Epithelial cell of esophagus (primary cell): ENCODE results near the gene ZFR2.

Source experiments
- DNase-seq: peaks from one replicate; pipeline ENCODE4 v3.0.0; 2010; ENCODE audit warnings: low read depth
- H3K4me3 ChIP-seq: 2 replicates; pipeline ENCODE4 v1.5.1; 2011; ENCODE audit warnings: mild to moderate bottlenecking, low read length, control low read depth
- TF ChIP-seq, protein P1 (sequence below): IDR thresholded peaks from 2 replicates; pipeline ENCODE4 v1.5.1; 2011; ENCODE audit warnings: low read depth, mild to moderate bottlenecking, low read length, control low read depth, inconsistent platforms; ENCODE audit not compliant: insufficient read depth; ENCODE audit errors: missing control alignments

ZFR2 gene

DNA sequence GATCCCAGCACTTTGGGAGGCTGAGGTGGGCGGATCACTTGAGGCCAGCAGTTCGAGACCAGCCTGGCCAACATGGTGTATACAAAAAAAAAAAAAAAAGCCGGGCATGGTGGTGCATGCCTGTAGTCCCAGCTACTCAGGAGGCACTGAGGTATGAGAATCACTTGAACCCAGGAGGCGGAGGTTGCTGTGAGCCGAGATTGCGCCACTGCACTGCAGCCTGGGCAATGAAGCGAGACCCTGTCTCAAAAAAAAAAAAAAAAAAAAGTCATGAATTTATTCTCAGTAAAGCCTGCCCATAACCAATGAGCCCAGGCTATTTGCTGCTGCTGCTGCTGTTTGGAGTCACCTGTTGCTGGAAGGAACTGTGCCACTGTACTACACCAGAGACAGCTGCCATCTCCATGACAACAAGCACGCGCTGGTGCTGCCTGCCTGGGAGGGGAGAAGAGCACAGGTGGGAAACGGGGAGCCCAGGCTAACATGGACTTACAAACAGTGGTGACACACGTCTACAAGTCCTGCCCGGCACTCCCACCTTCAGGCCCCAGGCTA lies 11.3 kb downstream of the ZFR2 start:
- no peak overlapping the region for H3K4me3 ChIP-seq
- TF ChIP-seq, protein P1, sequence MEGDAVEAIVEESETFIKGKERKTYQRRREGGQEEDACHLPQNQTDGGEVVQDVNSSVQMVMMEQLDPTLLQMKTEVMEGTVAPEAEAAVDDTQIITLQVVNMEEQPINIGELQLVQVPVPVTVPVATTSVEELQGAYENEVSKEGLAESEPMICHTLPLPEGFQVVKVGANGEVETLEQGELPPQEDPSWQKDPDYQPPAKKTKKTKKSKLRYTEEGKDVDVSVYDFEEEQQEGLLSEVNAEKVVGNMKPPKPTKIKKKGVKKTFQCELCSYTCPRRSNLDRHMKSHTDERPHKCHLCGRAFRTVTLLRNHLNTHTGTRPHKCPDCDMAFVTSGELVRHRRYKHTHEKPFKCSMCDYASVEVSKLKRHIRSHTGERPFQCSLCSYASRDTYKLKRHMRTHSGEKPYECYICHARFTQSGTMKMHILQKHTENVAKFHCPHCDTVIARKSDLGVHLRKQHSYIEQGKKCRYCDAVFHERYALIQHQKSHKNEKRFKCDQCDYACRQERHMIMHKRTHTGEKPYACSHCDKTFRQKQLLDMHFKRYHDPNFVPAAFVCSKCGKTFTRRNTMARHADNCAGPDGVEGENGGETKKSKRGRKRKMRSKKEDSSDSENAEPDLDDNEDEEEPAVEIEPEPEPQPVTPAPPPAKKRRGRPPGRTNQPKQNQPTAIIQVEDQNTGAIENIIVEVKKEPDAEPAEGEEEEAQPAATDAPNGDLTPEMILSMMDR: no peak
- no peak for DNase-seq

DNA sequence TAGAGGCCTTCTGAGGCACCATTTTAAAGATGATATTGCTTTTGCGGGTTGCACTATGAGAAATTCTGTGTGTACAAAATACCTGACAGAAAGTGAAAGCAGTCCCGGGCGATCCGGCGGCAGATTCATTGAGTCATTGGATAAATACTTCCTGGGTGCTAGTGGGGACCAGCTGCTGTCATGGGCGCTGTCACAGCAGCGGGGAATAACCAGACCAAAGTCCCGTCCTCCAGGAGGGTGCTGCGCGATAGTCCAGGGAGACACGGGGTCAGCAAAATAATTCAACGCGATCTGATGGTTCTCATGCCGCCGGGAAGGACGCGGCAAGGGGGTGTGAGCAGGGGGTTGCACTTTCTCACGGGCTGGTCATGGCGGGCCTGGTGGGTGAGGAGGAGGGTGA lies 13.5 kb downstream of the ZFR2 start:
- no peak for DNase-seq
- TF ChIP-seq, protein P1: no peak
- no peak overlapping the region for H3K4me3 ChIP-seq

DNA sequence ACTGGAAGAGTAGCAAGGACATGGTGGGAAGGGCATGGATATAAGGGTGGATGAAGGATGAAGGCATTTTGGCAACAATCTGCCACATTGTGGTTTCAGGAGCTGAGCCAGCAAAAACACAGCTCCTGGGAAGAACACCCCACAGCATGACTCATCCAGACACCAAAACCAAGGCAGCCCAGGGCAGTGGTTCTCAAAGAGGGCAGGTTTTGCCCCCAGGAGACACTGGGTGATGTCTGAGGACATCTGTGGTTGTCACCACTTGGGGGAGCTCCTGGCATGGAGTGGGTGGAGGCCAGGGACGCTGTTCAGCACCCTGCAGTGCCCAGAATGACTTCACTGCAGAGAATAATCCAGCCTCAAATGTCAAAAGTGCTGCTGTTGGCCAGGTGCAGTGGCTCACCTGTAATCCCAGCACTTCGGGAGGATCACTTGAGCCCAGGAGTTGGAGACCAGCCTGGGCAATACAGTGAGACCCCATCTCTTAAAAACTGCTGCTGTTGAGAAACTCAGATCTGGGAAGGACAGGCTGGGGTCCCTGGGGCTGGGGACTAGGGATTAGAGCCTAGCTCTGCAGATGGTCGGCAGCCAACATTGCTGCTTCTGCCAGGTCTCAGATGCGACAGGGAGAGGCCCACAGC lies 16.1 kb downstream of the ZFR2 start:
- TF ChIP-seq, protein P1: peak; percentile 11
- H3K4me3 ChIP-seq: no peak overlapping the region
- peak; percentile 53 for DNase-seq

DNA sequence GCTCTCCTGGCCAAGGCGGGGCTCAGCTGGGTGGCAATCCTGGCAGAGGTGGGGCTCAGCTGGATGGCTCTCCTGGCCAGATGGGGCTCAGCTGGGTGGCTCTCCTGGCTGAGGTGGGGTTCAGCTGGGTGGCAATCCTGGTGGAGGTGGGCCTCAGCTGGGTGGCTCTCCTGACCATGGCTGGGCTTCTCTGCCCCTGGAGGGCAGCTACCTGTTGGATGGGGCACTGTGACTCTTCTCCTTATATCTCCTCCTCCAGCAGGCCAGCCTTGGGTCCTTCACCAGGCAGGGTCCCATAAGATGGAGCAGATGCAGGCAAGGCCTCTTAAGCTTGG lies 16.7 kb downstream of the ZFR2 start:
- no peak for DNase-seq
- no peak overlapping the region for H3K4me3 ChIP-seq
- TF ChIP-seq, protein P1: no peak

DNA sequence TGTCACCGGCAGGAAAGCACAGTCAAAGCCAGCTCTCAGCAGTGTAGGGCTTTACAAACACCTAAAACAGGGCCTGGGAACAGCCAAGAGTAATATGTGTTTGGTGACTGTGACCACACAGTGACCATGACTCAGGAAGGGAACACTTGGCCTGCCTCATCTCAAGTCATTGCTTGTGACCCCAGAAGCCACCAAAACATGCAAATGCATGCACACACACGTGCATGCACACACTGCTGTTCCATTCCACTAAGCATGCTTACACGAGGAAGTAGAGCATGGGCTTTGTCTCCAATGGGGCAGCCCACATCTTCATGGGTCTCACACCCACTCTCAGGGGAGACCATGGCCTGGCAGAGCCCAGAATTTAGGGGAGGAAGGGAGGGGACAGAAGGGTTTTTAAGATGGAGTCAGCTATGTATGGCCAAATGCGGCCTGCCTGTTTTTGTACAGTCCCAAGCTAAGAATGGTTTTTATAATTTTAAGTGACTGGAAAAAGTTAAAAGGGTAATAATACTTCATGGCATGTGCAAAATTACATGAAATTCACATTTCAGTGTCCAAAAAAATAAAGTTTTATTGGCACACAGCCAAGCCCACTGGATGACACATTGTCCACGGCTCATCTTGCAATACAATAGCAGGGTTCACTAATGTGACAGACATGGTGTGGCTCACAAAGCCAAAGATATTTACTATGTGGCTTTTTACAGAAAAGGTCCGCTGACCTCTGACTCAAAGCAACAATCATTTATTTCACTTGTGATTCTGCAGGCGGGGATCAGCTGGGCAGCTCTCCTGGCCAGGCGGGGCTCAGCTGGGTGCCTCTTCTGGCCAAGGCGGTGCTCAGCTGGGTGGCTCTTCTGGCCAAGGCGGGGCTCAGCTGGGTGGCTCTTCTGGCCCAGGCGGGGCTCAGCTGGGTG lies 17.3 kb downstream of the ZFR2 start:
- no peak for DNase-seq
- H3K4me3 ChIP-seq: no peak overlapping the region
- TF ChIP-seq, protein P1: no peak

DNA sequence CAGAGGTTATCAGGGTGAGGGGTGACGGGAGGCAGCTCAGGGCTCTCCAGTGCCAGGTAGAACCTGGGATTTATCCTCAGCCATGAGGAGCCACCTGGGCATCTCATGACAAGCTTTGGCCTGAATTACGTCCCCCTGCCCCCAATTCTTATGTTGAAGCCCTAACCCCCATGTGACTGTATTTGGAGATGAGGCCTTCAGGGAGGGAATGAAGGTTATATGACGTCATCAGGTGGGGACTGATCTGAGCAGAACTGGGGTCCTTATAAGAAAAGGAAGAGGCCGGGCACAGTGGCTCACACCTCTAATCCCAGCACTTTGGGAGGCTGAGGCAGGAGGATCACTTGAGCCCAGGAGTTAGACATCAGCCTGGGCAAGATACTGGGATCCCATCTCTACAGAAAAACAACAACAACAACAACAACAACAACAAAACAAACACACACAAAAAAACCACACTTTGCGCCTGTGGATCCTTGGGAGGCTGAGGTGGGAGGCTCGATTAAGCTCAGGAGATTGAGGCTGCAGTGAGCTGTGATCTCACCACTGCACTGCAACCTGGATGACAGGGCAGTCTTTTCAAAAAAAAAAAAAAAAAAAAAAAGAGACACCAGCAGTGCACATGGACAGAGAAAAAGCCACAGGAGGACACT lies 18.4 kb downstream of the ZFR2 start:
- DNase-seq: no peak
- TF ChIP-seq, protein P1: no peak
- no peak overlapping the region for H3K4me3 ChIP-seq
